IPS-NIHi7 (cell line): Measurements from ENCODE around the gene P2RY8.
"Not testable (repeated sequence)": the region's sequence is repeated elsewhere in the genome, so short reads cannot be mapped to it uniquely, and the experiment has no call there.

Experiments
- DNase-seq: peaks from one replicate; pipeline ENCODE4 v3.0.0; 2012; ENCODE audit warnings: mixed read lengths; ENCODE audit errors: extremely low spot score

The P2RY8 gene

GRCh38 chrX:1487401-1487800, 49.6 kb downstream of the P2RY8 start:
- no peak for DNase-seq

- DNase-seq: no peak
Measured at GRCh38 chrX:1486749-1487361, 50.1 kb downstream of the P2RY8 start.

GRCh38 chrX:1486177-1486576, 50.8 kb downstream of the P2RY8 start:
- DNase-seq: no peak

GRCh38 chrX:1485033-1485432, 52.0 kb downstream of the P2RY8 start:
- DNase-seq: no peak

- no peak for DNase-seq
Measured at GRCh38 chrX:1484638-1485019, 52.4 kb downstream of the P2RY8 start.

GRCh38 chrX:1483843-1484637, 52.9 kb downstream of the P2RY8 start:
- no peak for DNase-seq

GRCh38 chrX:1482530-1482928, 54.5 kb downstream of the P2RY8 start:
- not testable (repeated sequence) for DNase-seq

- DNase-seq: peak; percentile 67
Measured at GRCh38 chrX:1481636-1482529, 55.1 kb downstream of the P2RY8 start.

GRCh38 chrX:1480082-1480785, 56.8 kb downstream of the P2RY8 start:
- no peak for DNase-seq

GRCh38 chrX:1477801-1478458, 59.1 kb downstream of the P2RY8 start:
- DNase-seq: no peak

- no peak for DNase-seq
Measured at GRCh38 chrX:1477229-1477628, 59.8 kb downstream of the P2RY8 start.

GRCh38 chrX:1476682-1477081, 60.3 kb downstream of the P2RY8 start:
- DNase-seq: no peak

GRCh38 chrX:1475881-1476280, 61.1 kb downstream of the P2RY8 start:
- DNase-seq: no peak

- no peak for DNase-seq
Measured at GRCh38 chrX:1475481-1475880, 61.5 kb downstream of the P2RY8 start.

GRCh38 chrX:1474593-1474992, 62.4 kb downstream of the P2RY8 start:
- DNase-seq: not testable (repeated sequence)

GRCh38 chrX:1472975-1473374, 64.0 kb downstream of the P2RY8 start:
- DNase-seq: no peak

GRCh38 chrX:1468250-1468772, 68.7 kb downstream of the P2RY8 start:
- no peak for DNase-seq

- no peak for DNase-seq
Measured at GRCh38 chrX:1466971-1467561, 69.9 kb downstream of the P2RY8 start.

GRCh38 chrX:1466232-1466661, 70.7 kb downstream of the P2RY8 start:
- no peak for DNase-seq
